Glomerular visceral epithelial cell (primary cell): Measurements from ENCODE around the gene CCDC167.

ENCODE experiments used
- DNase-seq: peaks from one replicate; pipeline ENCODE4 v3.0.0-alpha.2; 2016; ENCODE audit errors: extremely low spot score

Gene CCDC167

DNA sequence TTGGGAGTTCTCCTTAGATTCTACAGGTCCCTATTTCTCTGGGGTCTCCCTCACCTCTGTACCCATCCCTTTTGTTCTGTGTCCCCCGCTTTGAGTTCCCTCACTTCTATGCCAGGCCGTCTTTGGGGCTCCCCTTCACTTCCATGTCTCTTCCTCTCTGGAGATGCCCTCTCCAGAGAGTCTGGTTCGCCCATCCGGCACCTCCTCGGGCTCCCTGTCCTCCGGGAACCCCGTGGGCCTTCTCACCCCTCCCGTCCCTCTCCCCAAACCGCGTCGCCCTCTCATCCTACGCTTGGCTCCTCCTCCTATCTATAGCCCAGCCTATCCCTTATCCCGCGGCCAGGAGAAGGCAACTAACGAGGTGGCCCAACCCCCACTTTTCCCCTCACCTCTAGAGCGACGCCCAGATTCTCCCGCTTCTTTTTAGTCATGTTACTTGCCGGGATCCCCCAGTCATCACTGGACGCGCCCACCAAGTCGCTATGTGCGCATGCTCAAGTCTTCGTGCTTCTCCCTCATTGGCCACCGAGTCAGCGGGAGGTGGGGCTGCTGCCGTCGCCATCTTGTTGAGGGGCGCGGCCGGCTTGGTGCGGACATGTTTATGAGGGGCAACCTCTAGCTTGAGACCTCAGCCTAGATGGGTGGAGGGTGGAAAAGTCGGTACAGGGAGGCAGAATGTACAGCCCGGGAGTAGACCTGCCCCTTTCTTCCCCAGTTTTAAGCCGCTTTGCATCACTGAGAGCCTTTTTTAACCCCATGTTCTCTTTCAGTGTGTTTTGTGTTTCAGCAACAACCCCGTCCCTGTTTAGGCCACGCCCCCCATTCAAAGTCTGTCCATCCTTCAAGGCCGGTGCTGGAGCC, at the start of gene CCDC167:
TSS of gene CCDC167 (minus strand) at position 461 of the 861 bp plus-strand sequence. CDS start at position 431, 30 bp downstream.
- peak; percentile 100 for DNase-seq

DNA sequence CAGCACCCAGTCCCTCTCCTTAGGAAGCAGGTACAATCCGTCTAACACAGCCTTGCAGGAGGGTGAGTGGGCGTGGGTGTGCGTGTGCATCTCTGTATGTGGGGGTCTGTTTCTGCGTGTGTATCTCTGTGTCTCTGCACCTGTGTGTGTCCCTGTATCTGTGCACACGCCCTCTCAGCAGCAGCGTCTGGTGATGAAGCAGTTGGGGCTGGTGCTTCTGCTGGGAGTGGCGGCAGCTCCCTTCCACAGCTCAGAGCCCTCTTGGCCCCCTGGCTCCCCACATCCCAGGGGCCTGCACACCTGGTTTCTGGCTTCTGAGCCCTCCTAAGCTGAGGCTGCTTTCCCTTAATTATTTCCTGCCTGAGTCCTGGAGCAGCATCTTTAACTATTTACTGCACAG, 49.5 kb upstream of the CCDC167 start:
- no peak for DNase-seq

DNA sequence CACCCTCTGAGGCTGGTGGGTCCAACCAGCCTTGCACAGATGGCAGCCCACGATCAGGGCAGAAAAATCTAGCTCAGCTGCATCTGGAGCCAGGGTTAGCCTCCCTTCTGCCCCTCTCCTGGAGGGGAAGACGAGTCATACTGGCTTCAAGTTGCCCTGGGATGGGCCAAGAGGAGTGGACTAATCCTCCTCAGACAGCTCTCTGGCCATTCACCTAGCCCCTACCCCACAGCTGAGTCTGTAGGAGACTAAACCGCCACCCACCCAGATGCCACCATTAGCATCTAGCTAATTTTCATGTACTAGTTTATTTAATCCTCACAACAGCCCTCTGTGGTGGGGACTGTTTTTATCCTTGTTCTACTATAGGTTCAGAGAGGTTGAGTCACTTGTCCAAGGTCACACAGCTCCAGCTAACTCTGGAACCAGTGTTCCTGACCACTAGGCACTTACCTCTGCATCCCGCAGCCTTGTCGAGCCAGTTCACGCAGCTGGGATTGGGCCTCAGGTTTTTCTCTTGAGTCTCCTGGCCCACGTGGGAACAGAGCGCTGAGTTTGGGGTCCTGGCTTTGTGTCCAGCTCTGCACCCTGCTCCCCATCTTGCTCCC, 48.5 kb upstream of the CCDC167 start:
- DNase-seq, result no peak

DNA sequence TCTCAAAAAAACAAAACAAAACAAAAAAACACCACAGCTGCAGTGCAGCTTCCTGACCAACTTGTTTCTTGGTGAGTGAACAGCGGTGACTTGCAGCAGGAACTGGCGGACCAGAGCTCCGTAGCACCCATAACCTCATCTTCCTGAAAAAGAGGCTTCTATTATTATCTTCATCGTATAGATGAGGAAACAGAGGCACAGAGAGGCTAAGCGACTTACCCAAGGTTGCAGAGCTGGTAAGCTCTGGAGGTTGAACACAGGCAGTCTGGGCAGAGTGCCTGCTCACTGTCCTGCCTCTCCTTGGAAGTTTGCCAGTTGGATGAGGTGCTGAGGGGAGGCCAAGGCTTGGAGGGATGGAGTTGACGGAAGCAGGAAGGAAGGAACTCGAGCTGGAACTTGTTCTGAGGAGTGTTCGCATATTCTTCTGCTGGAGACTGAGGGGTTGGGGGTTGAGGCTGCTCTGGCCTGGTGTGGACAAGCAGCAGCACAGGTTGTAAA, 47.9 kb upstream of the CCDC167 start:
- DNase-seq, result peak; percentile 90

DNA sequence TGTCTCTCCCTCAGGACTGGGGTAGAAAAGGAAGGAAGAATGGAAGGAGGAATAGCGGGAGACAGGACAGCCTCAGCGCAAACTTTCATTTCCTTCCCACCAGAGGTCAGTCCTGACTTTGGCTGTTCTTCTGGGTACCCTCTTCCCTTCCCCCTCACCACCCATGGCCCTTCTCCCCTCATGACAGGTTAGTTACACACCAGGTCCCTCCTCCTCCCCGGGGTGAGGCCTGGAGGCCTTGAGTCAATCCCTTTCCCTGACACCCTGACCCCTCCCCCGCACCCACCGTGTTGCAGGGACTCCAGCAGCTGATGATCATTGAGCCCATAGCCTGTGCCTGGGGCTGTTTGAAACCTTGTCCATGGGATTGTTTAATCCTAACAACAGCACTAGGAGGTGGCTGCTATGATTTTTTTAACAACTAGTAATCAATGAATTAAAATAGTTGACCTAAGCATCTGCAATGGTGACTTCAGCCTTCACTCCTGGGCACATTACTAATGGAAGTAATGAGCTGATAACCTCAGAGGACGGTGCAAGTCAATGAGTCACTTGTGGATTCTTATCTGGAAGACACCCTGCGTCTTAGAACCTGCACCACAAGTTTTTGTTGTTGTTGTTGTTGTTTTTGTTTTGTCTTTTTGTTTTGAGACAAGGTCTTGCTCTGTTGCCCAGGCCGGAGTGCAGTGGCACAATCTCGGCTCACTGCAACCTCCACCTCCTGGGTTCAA, 46.6 kb upstream of the CCDC167 start:
- DNase-seq, result no peak

DNA sequence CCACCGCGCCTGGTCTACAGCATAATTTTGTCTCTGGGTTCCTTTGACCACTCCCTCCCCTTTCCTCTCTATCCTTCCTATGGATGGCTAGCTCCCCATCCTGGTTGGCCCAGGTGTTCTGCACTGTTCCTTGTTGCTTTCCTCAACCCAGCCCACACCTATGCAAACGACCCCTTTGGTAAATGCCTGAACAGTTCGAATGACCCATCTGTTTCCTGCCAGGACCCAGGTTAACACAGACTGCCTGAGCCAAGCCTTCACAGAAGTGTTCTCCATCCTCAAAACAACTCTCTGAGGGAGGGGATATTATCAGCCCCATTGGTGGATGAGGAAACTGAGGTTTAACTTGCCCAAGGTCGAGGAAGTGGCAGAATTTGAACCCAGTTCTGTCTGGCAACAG, 44.8 kb upstream of the CCDC167 start:
- DNase-seq, result no peak

DNA sequence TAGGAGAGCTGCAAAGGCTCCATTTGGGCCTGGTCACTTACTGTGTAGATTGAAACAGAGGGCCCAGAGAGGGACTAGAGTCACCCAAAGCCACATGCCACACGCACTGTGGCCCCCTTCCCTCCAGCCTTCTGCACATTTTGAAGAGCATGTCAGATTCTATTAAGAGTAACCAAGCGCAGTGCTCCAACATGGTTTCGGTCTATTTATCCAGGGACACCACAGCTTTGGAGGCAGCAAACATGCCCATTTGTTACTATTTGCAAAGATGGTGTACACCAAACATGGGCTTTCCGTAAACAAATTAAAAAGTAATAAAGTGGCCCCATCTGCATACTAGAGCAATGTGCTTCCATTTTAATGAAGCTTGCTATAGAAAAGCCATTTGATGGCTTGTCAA, 43.7 kb upstream of the CCDC167 start:
- DNase-seq, result no peak

DNA sequence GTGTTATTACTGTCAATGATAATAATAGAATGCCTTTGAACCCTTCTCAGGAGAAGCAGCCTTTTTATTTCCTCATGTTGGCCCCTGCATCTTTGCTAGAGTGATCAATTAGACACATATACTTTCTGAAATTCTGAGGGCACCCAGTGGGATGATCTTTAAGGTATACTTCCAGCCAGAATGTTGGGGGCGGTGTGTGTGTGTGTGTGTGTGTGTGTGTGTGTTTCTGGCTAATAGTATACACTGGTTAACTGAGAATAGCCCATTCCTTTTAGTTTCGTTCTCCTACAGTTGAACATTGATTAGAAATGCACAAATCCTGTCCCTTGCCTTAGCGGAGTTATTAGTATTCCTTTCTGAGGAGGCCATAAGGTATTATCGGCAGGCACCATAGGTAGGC, 41.7 kb upstream of the CCDC167 start:
- no peak for DNase-seq

DNA sequence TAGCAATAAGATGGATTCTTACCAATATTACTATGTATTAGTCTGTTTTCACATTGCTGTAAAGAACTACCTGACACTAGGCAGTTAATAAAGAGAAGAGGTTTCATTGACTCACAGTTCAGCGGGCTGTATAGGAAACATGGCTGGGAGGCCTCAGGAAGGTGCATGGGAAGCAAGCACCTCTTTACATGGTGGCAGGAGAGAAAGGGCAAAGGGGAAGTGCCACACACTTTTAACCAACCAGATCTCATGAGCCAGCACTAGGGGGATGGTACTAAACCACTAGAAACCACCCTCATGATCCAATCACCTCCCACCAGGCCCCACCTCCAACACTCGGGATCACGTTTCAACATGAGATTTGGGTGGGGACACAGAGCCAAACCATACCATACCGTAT, 40.7 kb upstream of the CCDC167 start:
- no peak for DNase-seq

DNA sequence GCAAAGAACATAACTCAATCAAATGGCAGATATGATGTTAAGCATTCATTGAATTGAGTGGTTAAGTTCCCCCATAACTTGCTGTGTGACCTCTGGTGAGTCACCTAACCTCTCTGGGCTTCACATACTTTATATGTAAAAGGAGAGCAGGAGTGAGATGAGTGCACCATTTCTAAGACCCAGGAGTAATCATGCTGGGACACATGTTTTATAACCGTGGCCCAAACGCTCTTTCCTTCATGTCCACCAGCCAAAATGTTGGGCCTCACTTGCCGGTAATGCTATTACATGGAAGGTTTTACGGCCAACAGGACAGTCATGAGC, 40.3 kb upstream of the CCDC167 start:
- DNase-seq, result no peak

DNA sequence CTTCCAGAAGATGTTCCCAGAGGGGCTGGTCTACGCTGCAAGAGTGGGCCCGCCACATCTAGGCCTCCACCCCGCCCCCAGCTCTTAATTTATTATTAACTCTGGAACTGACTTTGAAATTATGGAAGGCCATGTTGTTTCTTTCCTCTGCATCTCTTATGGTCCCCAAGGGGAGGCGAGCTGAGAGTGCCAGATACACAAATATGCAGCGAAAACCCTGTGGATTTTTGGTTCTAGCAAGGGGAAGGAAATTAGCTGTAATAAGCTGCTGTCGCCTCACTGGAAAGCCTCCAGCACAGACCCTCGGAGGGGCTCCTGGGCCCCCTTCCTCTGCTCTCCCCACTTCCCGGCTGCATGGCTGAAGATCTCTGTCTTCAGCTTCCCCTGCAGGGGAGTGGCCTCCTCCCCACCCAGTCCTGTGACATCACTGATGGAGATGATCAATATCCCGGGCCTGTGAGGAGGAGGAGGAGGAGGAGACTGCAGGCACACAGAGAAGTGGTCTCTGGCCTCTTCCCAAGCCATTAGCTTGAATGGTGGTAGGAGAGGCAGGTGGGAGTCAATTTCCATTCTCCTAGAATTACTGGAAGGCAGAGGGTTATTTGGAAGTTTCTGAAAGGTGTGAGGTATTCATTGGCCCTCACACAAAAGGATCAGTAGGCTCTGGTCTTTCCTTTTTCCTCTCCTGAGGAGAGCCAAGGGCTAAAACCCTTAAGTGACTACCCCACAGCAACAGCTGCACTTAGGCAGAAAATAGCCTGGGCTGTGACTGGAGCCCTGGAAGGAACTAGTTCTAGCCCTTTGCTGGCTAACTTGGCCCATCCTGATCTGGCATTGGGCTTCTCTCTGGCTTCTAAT, 39.7 kb upstream of the CCDC167 start:
- DNase-seq, result no peak

DNA sequence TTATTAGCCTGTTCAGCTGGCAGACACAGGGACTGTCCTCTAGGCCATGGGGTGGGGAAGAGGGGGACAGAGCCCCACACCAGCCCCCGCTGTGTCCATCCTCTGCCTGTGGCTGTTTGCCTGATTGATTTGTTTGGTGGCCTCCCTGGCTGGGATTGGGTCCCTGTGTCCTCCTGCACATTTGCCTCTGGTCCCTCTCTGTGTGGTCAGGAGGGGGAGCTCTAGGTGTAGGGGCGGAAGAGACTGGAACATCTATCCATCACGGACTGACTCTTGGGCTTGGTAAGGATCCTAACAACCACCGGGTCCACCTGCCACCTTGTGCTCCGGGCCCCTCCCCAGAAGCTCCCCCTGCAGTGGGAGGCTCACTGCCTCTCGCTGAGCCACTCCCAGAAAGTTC, 38.4 kb upstream of the CCDC167 start:
- DNase-seq, result peak; percentile 42

DNA sequence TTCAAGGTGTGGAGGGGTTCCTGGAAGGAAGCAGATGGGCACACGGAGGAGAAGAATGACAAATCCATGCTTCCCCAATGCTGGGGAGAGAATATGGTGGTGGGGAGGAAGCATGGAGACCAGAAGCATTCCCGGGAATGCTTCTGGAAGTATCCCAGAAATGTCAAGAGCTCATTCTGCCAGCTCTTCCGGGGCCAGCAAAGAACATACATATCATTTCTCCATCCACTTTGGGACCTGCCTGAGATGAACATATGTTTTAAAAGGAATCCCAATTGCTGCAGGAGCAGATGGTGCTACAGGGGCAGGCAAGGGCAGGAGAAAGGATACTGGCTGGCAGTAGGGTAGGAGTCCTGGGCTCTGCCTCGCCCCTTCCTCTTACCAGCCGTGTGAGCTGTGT, 37.9 kb upstream of the CCDC167 start:
- no peak for DNase-seq

DNA sequence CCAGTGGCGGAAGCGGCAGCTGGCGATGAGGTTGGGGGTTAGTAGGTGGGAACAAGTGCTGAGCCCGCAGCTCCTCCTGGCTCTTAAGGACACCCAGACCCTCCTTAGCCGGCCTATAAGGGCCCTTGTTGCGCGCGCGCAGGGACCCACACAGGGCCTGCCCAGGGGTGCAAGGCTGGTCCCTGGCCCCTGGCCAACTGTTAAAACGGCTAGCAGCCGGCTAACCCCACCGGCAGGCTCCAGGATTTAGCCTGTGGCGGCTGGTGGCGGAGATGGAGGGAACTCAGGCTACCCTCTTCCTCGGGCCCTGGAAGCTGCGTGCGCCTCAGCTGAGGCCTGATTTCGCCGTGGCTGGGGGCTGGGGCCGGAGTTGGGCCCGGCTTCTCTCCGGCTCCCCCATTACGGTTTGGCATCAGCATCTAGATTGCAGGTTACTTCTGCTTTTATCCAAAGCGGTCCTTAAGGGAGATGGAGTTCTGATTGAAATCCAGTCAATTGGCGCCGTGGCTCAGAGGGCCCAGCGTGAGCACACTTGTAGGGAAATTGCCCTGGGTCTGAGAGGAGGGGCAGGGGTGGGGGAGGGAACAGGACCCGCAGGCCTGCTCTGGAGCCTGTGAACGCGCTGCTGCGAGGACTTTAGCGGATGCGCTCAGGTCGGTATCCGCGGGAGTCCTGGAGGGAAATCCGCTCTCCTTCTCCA, 36.9 kb upstream of the CCDC167 start:
- DNase-seq, result no peak

DNA sequence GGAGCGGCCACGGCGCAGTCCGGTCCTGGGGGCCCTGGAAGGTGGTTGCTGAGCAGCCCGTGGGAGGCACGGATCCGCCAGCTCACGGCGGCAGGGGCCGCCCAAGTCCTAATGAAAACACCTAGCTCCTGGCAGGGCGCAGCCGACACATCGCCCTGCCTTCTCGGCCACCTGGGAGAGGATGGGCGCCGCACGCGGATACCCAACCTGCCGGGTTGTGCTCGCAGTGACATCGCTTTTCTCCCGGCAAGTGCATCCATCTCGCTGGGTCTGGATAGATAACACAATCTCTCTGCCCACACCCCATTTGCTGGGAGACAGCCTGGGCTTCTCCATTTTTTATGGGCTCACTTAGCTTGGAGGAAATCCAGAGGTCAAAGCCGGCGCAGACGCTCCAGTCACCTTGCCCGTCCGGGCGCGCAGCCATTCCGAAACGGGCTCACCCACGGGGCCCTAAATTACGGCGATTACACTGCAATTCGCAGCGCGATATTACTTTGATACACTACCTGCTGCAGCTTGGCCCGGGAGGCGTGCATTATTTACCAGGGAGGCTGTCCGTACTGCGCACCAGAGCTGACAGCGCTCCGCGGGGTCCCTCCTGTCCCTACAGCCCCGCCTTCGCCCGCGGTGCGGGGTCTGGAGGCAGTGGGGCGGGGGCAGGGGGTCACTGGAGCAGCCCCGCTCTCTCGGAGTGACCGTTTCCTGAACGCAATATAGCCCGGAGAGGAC, 36.2 kb upstream of the CCDC167 start:
- DNase-seq, result peak; percentile 51

DNA sequence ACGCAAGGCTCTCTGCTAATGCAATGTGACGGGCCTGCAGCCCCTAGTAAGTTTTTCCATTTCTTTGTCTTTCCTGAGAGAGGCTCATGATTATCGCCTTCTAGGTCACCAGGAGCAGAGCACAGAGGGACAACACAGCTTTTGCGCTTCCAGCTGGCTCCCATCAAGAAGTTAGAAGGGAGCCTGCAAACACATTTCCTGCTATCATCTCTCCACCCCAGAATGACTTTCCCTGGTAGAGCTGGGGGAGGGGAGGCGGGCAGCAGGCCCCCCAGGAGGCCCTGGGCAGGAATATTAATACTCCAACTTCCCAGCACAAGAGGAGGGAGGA, 35.7 kb upstream of the CCDC167 start:
- no peak for DNase-seq

DNA sequence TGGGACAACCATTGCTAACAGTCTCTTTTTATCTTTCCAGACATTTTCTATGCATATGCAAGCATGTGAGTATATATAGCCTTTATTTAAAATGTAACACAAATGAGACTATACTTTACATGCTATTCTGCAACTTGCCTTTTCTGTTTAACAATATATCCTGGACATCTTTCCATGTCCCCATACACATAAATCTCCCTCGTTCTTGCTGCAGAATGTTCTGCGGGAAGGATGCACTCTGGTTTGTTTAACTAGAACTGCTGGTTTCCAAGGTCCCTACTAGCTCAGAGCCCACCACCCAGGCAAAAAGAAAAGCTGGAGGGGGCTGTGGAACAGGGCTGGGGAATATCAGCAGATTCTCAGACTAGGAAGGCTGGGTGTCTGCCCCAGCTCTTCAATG, 35.2 kb upstream of the CCDC167 start:
- no peak for DNase-seq

DNA sequence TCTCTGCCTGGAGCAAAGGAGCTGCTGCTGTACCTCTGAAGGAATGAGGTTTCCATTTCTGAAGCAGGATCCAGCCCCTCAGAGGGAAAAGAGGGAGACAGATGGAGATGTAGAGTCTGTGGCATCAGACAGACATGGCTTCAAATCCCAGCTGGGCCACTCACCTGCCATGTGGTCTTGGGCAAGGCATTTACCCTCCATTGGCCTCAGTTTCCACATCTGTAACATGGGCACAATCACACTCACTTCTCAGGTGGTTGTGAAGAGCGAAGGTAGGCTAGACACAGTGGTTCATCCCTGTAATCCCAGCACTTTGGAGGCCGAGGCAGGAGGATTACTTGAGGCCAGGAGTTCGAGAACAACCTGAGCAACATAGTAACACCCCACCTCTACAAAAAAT, 32.4 kb upstream of the CCDC167 start:
- no peak for DNase-seq

DNA sequence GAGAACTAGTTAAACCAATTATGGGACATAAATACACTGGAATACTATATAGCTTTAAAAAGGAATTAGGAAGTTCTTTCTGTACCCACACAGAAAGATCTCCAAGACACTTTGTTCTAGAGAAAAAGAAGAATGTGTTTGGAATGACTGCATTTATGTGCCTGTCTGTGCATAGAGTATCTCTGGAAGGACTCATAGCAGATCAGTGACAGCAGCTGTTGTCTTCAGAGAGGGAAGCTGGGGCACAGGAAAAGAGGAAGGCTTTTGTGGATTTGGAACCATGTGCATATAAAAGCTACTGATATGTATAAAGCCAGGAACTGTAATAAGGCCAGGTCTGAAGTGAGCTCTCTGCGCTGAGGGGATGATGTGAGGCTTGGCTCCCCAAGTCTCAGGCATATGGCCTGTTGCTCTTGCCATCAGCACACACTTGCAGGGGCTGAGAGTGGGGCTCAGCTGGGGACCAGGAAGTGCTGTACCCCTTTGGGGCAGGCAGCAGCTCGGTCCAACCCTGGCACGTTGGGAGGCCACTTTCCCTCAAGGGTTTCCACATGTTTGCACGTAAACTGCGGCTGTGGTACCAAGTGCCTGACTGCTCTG, 31.8 kb upstream of the CCDC167 start:
- no peak for DNase-seq

DNA sequence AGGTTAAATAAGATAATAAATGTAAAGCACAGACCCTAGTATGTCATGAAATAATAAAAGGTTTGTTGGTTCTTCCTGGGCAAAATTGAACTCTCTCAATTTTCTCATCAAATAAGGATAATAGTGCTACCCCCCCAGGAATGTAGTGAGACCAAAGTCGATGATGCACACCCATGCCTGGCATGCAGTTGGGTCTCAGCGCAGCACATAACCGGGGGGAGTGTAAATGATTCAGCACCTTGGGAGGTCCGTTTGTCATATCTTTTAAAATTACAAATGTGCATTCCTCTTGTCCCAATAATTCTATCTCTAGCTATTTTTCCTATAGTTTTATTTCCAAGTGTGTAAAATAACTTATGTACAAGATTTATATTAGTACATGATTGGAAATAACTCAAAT, 31.3 kb upstream of the CCDC167 start:
- peak; percentile 61 for DNase-seq
